H1 (cell line): ENCODE results near the gene CXCL1.

ENCODE experiments used
- CEBPB ChIP-seq: IDR thresholded peaks from 2 replicates; pipeline ENCODE4 v1.6.1; 2012; ENCODE audit warnings: low read depth, low read length
- POLR2AphosphoS5 ChIP-seq: IDR thresholded peaks from 2 replicates; pipeline ENCODE4 v1.6.1; 2011; ENCODE audit warnings: low read depth, low read length
- RNF2 ChIP-seq: fragments of 200-900, 300-1000 bp; sonication (generic); IDR thresholded peaks from 2 replicates; pipeline ENCODE4 v1.7.1; 2016; ENCODE audit warnings: borderline replicate concordance, low read depth, mild to moderate bottlenecking, antibody characterized with exemption, low read length; ENCODE audit not compliant: poor library complexity, severe bottlenecking; ENCODE audit errors: missing control alignments
- TF ChIP-seq, protein P1 (sequence below): IDR thresholded peaks from 2 replicates; pipeline ENCODE4 v1.6.1; 2012; ENCODE audit warnings: inconsistent platforms
- TF ChIP-seq, protein P2 (sequence below), 3 experiments: IDR thresholded peaks; 1 replicate in 2 of 3; 2 replicates in 1 of 3; pipeline versions ENCODE4 v1.5.1 to v1.6.1; 2011; ENCODE audit warnings: low read length in 3 of 3, mild to moderate bottlenecking in 3 of 3, inconsistent platforms in 2 of 3, low read depth in 1 of 3, moderate library complexity in 1 of 3; ENCODE audit not compliant: insufficient read depth in 1 of 3; ENCODE audit errors: control extremely low read depth in 1 of 3

DNA sequence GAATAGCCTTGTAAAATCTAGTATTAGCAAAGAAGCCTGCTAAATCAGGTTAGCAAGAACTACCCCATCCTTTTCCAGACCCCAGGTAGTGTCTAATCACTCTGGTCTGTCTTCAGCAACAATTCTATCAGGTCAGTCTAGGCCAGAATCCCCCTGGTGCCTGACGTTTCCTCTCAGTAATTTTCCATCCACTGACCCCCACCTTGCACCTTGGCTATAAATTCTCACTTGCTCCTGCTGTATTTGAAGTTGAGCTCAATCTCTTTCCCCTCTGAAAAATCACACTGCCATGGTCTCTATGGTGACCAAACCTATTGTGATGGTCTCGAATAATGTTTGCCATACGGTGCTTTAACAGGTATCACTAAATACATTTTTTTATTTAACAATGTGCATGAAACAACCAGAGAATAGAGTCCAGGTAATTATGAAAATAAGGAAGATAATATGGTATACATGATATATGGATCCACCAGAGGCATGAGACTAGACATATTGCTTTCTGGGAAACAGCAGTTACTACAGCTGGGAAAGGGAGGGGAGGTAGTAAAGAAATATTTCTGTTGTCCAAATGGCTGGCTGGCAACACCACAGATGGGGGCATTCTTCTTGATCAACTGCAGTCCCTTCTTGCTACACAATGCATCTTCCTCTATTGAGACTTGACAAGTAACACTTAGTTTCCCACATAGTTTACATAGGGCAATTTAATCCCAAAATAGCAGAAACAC lies 33.8 kb downstream of the CXCL1 start:
- no peak for TF ChIP-seq CEBPB
- TF ChIP-seq, protein P1, sequence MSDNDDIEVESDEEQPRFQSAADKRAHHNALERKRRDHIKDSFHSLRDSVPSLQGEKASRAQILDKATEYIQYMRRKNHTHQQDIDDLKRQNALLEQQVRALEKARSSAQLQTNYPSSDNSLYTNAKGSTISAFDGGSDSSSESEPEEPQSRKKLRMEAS: no peak
- no peak for TF ChIP-seq RNF2
- TF ChIP-seq, protein P2, sequence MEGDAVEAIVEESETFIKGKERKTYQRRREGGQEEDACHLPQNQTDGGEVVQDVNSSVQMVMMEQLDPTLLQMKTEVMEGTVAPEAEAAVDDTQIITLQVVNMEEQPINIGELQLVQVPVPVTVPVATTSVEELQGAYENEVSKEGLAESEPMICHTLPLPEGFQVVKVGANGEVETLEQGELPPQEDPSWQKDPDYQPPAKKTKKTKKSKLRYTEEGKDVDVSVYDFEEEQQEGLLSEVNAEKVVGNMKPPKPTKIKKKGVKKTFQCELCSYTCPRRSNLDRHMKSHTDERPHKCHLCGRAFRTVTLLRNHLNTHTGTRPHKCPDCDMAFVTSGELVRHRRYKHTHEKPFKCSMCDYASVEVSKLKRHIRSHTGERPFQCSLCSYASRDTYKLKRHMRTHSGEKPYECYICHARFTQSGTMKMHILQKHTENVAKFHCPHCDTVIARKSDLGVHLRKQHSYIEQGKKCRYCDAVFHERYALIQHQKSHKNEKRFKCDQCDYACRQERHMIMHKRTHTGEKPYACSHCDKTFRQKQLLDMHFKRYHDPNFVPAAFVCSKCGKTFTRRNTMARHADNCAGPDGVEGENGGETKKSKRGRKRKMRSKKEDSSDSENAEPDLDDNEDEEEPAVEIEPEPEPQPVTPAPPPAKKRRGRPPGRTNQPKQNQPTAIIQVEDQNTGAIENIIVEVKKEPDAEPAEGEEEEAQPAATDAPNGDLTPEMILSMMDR (IDR thresholded peaks at IDR 0.05; ENCODE audit: control extremely low read depth in 1 of 3, insufficient read depth in 1 of 3, low read depth in 1 of 3, low read length in 3 of 3): no peak
- no peak for TF ChIP-seq POLR2AphosphoS5
